HG03521 (cell line): ENCODE data around the gene CLCN1.

Experiments used
- ATAC-seq: cut with Tn5 transposase; IDR thresholded peaks from one replicate; pipeline ENCODE4 v1.9.1; 2021; ENCODE audit warnings: mild to moderate bottlenecking, moderate library complexity; ENCODE audit not compliant: unreplicated experiment

The CLCN1 gene

GRCh38 chr7:143395187-143396149 is 79.6 kb downstream of the CLCN1 start:
- ATAC-seq, result no peak

- no peak for ATAC-seq
Measured at GRCh38 chr7:143396182-143396581, 80.3 kb downstream of the CLCN1 start.

DNA sequence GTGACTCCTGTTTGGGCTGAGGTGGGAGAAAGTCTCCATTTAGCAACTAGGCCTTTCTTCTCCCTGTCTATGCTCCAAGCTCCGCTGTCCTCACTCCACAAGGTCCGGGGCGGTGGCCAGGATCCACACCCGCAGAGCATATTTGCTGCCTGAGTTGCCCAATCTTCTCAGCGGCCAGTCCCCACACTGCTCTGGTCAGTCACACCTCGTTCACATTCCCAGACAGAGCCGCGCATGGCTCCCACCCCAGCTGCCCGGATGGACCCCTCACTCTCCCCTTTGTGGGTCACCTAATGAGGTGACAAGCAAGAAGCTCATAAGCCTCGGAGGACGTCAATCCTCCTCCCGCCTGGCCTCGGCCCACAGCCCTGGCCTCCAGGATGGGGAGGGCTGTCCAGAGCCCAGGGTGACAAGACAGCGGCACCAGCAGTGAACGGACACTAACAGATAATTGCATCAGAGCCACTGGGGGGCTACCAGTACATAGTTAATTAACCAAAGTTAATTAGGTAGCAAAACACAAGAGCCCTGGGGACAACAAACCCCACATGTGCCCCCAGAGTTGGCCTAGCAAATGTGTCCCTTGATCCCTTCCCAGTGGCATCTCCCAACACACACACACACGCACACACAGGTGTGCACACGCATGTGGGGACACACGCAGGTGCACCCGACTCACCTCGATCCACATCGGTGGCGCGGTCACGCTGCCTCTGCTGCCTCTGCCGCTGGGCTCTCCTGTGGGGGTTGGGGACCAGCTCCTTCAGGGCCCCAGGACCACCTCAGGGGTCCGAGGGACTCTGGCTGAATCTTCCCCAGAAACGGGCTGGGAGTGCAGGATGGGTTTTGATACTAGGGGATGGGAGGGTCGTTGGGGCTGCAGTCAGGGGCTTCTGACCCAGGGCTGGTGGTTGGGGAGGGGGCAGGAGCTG is 81.0 kb downstream of the CLCN1 start:
- no peak for ATAC-seq

- ATAC-seq, result no peak
Measured at GRCh38 chr7:143397710-143398530, 82.0 kb downstream of the CLCN1 start.

GRCh38 chr7:143398616-143399015 is 82.7 kb downstream of the CLCN1 start:
- ATAC-seq, result no peak

DNA sequence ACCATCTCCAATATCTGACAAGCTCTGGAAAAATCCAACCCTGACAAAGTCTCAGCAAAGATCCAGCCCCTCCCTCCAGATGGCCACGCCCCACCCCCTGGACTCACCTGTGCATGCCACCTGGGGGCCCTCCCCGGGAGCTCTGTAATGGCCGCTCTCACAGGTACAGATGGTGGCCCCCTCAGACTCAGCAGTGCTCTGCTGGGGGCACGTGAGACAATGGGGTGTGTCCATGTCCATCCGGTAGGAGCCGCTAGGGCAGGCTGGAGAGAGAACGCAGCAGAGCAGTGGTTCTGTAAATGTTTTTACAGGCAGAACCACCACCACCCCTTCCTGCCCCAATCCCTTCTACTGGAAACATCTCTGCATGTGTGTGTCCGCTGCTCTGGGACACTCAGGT is 83.2 kb downstream of the CLCN1 start:
- ATAC-seq, result no peak

DNA sequence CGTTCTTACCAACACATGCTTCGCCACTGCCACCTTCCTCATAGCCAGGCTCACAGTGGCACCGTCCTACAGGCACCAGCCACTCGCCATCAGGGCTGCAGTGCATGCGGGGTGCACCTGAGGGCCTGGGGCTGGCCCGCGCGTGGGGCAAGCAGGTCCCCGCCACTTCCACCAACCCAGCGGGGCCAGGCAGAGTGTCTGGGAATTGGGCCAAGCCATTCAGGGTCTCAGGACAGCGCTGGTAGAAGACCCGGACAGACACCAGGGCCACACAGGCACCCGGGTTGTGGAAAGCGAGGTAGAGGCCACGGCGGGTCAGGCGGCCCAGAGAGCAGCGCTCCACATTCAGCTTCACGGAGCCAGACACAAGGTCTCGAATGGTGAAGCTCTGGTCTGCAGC is 83.7 kb downstream of the CLCN1 start:
- ATAC-seq, result no peak

GRCh38 chr7:143401265-143401664 is 85.4 kb downstream of the CLCN1 start:
- ATAC-seq, result no peak
